Stimulated activated CD8-positive, alpha-beta memory T cell treated with anti-CD3 and anti-CD28 coated beads, Interleukin-12 subunit alpha, Interleukin-12 subunit beta, amount 100 ng/mL, for 24 hours (primary cell): ENCODE results near the gene CDC42SE1.
A peak's percentile ranks its signal among the peaks of the same experiment; 100 is the strongest.

Experiments
- DNase-seq: peaks from one replicate; pipeline ENCODE4 v3.0.0-alpha.2; 2020; ENCODE audit errors: extremely low read depth

The CDC42SE1 gene

GRCh38 chr1:151009206-151009587 is 50.2 kb downstream of the CDC42SE1 start:
- DNase-seq, result no peak

DNA sequence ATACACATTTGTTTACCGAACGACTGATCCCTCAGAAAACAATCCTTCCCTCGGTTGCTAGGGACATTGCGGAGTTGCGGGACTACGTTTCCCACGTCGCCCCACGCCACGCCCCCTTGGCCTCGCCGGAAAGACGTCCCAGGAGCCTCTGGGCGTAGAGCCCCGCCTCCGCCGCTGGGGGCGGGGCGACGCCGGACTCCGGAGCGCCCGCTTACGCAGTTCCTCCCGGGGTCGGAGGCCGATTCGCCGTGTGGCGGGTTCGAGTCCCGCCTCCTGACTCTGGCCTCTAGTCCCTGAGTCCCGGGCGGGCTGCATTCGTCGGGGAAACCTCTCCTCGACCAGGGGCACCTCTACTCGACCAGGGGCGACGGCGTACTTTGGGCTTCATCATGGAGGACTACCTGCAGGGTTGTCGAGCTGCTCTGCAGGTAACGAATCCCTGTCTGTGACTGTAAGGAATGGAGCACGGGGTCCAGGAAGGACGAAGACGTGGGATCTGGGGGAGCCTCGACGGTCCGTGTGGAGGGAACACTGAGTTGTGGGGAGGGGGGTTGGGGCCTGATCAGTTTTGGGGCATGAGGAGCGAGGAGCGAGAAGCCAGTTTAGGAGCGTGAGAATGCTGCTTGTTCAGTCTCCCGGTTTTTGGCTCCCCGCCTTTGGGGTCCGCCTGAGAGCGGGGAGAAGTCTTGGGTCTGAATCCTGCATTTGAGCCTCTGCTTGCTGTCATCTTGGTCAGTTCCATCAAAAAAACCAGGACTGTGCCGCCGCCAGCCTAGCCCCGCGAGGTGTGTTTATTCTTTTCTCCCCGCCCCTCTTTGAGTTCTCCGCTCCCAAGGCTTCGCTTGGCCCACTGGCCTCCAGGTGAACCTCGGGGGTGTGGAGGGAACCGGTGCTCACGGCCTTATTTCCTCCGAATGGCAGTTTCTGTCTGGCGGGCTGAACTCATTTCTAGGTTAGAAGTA is 50.9 kb downstream of the CDC42SE1 start, which contains the start of gene PRUNE1:
Gene PRUNE1, plus strand, starts transcription at position 206 of the 962 bp plus-strand sequence. Its CDS starts 184 bp downstream, at position 390.
- DNase-seq, result peak; percentile 96

GRCh38 chr1:151007853-151008243 is 51.6 kb downstream of the CDC42SE1 start:
- DNase-seq, result no peak

GRCh38 chr1:151006327-151007052 is 52.9 kb downstream of the CDC42SE1 start, which contains the start of gene MINDY1:
MINDY1 (minus strand) TSS chr1:151006902; CDS start chr1:151002617, 4,285 bp downstream.
- no peak for DNase-seq

GRCh38 chr1:151005729-151006319 is 53.6 kb downstream of the CDC42SE1 start:
- DNase-seq, result no peak

- DNase-seq, result no peak
Observed at GRCh38 chr1:151003180-151003579, 56.2 kb downstream of the CDC42SE1 start.

DNA sequence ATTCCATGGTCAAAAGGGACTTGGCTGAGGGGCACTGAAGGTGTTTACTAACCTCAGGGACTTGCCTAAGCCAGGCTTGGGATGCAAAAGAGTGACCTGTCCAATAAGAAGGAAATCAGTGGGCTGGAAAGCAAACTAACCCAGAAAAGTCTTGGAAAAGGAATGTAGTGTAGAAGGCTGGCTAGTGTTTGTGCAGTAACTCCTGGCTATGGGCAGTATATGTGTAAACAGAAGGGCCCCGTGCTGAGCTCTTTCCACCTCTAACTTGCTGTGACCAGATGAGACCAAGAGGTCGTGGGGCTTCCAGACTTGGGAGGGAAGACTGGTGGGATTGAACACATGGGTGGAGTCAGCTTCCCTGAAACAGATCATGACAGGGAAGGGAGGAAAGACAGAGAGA is 56.8 kb downstream of the CDC42SE1 start:
- no peak for DNase-seq

- DNase-seq, result no peak
Observed at GRCh38 chr1:151002051-151002450, 57.4 kb downstream of the CDC42SE1 start.

DNA sequence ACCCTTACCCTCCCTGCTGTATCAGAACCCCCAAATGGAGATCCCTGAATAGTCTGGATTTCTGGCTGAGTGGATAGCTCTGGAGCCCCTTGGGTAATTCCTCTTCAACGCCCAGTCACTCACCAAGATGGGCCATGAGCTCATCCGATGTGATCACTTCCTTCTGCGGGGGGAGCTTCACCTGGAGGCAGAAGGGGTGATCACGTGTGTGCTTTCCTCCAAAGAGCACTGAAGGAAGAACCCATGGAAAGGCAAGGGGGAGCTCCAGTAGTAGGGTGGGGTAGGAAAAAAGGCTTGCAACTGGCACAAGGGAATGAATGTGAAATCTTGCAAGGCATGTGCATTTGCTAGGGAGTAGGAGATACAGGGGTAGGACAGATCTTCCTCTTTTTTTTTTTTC is 57.8 kb downstream of the CDC42SE1 start:
- DNase-seq, result no peak
